GM12872 (cell line): ENCODE results near the gene INSIG2.

Source experiments
- TF ChIP-seq, protein P1 (sequence below): IDR thresholded peaks from 3 replicates; pipeline ENCODE4 v1.5.1; 2011; ENCODE audit warnings: low read depth, mild to moderate bottlenecking, low read length, moderate library complexity; ENCODE audit not compliant: insufficient read depth

INSIG2 gene

DNA sequence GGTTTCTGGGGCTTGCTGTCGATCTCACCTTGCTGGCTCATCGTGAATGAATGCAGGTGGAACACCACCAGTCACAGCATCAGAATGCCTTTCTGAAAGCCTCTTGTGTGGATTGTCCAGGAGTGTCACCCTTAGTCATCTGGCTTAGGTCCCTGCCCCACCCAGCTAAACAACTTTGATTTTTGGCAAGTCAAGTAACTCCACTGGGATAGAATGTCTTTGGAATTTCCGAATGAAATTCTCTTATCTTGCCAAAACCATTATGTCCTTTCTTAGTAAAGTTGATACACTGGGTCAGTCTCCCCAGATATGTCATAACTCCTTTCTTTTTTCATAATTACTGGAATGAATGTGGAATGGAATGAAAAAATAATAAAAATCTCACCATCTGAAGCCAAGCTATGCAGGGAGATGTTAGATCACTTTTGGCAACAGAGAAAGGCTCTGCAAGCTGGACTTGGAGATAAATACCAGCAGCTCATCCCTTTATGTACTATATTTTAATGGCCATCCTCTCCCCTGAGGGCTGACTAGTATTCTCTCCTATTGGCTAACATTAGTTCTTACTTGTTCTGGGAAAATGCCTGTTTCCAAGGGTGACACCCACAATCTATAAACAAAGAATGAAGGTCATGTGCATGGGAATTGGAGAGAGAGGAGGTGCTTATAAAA is 35.4 kb downstream of the INSIG2 start:
- TF ChIP-seq, protein P1, sequence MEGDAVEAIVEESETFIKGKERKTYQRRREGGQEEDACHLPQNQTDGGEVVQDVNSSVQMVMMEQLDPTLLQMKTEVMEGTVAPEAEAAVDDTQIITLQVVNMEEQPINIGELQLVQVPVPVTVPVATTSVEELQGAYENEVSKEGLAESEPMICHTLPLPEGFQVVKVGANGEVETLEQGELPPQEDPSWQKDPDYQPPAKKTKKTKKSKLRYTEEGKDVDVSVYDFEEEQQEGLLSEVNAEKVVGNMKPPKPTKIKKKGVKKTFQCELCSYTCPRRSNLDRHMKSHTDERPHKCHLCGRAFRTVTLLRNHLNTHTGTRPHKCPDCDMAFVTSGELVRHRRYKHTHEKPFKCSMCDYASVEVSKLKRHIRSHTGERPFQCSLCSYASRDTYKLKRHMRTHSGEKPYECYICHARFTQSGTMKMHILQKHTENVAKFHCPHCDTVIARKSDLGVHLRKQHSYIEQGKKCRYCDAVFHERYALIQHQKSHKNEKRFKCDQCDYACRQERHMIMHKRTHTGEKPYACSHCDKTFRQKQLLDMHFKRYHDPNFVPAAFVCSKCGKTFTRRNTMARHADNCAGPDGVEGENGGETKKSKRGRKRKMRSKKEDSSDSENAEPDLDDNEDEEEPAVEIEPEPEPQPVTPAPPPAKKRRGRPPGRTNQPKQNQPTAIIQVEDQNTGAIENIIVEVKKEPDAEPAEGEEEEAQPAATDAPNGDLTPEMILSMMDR, result no peak

DNA sequence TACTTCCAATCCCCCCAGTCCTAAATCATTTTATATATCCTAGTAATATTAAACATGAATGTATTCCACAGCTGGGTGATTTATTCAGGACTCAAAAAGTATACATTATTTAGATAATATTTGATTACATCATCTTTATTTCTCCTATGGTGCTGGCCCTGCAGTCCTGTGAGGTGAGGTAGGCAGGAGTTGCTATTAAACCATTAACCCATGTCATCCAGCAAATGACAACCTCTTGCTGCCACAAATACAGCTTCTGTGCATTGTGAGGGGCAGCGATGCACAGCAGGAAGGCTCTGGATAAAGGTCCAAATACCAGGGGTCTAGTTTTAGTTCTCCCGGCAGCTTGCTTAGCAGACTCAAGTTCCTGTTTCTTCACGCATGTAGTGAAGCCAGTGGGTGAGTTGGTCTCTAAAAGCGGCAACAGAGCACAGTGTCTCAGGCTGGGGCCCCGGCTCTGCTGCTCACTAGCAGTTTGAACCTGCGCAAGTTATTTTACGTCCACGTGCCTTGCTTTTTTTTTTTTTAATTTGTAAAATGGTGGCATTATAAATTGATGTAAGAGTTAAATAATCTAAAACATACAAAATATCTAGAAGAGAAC is 36.1 kb downstream of the INSIG2 start:
- TF ChIP-seq, protein P1, result no peak

DNA sequence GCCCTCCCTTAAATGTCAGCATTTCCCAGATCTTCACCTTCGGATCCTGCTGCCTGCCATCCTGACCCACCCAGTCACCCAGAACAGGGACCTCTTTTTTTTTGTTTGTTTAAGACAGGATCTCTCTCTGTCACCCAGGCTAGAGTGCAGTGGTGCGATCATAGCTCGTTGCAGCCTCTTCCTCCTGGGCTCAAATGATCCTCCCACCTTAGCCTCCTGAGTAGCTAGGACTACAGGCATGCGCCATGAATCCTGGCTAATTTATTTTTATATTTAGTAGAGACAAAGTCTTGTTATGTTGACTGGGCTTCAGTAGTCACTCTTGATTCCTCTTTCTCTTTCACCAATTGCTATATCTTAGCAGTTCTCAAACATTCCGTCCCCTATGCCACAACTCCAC is 39.0 kb downstream of the INSIG2 start:
- TF ChIP-seq, protein P1, result no peak

GRCh38 chr2:118128826-118129225 is 40.6 kb downstream of the INSIG2 start:
- TF ChIP-seq, protein P1, result no peak

DNA sequence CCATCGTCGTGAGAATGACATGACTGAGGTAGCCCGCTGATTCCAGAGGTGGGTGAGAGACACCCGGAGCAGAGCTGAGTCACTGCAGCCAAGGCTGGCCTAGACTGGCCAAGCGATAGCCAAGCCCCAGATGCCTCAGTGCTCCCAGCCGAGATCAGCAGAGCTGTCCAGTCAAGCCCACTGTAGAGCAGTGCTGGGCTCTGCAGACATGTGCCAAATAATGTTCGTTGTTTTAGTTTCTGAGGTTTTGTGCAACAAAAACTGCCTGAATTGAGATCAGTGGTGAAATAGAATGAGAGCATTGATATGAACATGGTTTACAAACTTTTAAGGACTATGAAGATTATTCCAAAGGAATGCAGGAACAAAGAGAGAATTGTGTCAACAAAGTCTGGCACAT is 42.1 kb downstream of the INSIG2 start:
- TF ChIP-seq, protein P1, result no peak

- TF ChIP-seq, protein P1, result no peak
These were observed 43.5 kb downstream of the INSIG2 start for GRCh38 chr2:118131771-118132170.

DNA sequence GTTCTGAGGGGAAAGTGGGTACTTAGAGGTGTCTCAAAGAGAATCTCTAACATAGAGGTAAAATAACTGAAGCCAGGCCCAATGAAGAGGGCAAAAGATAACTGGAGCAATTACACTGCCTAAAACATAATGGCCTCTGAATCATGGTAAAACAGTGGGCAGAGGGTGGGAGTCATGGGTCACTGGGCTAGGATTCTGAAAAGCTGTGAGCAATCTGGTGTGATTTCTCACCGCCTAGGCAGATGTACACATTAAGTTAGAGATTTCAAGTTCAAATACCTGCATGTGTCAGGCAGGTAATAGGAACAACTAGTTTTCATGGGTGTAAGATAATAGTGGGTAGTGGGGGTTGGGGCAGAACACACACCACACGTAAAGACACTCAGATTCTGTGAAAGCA is 45.6 kb downstream of the INSIG2 start:
- TF ChIP-seq, protein P1, result no peak
